DLD1 (cell line): ENCODE measurements around the gene PCYT1B.
"Not testable (repeated sequence)": the region's sequence is repeated elsewhere in the genome, so short reads cannot be mapped to it uniquely, and the experiment has no call there.

Source experiments
- in situ Hi-C: cut with HindIII; loops from 2 replicates; pipeline ENCODE4 v1.10.0; 2017; ENCODE audit warnings: low sequenced_read_pairs

The PCYT1B gene

DNA sequence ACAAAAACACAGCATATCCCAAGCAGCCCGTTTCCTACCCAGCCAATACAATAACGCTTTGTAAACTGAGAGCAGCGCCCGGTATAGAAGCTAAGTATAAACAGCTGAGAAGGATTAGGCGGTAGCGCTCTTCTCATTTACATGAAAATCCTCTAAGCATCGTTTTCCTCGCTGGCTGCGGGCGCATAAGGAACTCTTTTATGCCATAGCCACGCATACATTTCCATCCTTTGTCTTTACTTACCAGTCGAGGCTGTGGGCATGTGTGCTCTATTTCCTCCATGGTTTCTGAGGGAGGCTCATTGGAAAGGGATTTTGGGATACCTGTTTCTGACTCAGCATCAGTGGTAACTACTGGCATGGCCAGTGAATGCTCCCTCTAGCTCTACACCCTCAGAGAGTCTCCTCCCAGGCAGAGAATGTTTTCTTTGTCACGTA lies 383 bp downstream of the PCYT1B start:
- in situ Hi-C loops = no loop called here

DNA sequence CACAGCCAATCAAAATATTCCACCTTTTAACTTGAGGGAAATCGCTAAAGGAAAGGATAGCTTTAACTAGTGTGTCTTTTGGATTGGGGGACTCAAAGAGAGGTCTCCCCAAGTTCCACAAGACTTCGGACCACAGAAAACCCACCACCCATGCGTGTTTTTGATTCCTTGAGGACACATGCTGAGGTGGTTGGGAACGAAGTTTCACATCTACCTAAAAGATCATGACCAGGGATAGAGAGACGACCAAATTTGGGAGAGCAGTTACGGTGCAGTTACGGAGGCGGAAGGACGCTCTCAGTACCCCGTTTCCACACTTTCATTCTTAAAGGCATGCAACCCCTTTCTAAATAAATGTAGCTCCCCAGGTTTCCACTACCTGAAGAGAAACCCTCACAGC lies 1.1 kb downstream of the PCYT1B start:
- in situ Hi-C loops = no loop called here

DNA sequence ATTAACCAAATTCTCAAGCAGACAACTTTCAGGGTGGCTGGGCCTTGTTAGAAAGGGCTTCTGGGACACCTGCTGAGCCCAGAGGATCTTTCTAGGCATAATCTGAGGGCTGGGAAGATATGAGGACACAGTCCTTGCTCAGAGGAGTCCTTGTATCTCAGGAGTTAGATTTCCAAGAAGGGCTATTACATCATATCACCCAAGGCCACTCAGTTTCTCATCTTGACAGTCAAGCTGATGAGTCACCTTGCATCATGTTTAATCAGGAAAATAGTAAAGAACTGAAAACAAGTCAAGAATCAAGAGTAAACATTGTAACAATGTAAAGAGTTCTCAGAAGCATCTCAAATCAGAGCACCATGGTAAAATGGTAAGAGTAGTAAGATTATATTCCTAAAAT lies 4.0 kb downstream of the PCYT1B start:
- in situ Hi-C loops = no loop called here

DNA sequence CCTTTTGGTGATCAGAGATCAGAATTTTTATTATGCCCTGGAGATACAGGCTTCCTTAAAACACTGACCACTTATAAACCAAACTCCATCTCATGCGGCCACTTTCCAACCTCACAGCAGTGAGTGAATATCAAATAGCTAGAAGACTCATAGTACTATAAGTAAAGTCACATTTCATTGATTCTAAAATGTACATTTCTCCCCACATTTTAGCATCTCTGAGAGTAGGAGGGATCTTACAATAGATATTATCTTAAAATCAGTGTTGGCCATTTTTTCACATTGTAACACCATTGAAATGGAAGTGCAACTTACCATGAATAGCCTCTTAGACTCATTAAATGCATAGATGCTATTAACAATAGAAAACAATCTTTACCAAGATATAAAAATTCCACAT lies 17.4 kb downstream of the PCYT1B start:
- in situ Hi-C loops = no loop called here

DNA sequence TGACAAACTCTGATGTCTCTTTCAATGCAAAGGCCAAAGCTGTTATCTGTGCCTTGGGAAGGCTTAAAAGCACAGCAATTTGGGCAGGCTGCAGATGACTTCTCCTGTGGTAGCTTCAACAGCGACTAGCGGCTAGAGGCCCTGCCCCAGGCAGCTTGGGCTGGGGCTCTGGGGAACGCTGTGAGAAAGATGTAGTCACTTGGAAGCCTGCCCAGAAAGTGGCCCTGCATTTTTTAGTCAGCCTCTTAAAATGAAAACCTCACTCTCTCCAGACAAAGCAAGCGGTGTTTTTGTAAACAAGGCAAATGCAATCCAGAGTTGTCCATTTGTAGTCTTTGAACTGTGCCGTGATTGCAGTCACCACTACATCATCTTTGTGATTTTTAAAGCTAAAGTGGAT lies 27.5 kb downstream of the PCYT1B start:
- in situ Hi-C loops = no loop called here

DNA sequence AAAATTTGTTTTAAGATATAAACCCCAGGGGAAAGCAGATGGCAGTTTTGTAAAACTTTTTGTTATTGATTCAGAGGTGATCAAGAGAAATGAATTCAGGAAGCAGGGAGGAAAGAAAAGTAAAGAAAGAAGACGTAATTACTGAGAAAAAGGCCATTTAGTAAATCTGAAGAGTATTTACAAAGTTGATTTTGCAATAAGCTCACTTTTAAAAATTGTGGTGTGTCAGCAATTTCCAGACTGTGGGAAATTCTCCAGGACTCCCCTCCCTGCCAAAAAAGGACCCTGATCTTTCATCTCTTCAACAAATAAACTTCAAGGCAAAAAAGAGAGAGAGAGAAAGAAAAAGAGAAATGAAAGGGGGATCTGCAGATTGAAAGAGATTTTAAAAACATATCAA lies 36.6 kb downstream of the PCYT1B start:
- in situ Hi-C loops = no loop called here

DNA sequence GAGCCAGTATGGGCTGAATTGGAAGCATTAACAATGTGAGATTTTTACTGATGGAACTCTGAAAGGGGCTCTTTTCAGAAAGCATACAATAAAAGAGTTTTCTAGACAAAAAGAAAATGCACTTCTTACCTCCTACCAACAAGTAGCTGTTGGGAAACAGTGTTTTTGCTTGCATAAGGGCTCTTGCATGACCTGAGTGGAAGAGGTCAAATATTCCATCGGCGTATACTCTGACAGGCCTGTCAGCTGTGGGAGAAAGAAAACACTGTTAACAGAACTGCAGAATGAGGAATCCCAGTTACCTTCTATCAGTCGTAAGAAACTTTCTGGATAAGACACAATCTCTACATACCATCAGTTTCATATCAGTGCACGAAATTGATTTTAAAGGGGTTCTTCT lies 39.5 kb downstream of the PCYT1B start:
- in situ Hi-C loops = no loop called here

DNA sequence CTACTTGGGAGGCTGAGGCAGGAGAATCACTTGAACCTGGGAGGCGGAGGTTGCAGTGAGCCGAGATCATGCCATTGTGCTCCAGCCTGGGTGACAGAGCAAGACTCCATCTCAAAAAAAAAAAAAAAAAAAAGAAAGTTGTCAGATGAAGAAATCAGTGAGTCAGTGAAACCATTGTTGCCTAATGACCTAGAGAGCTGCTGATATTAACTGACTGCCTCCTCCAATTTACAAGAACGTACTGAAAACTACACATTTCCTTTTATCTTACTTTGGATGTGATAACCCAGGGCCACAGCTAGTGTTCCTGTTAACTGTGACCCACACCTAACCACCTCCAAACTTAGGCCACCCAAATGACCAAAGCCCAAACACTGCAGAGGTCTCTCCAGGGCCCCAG lies 41.2 kb downstream of the PCYT1B start:
- in situ Hi-C loops = not testable (repeated sequence)

DNA sequence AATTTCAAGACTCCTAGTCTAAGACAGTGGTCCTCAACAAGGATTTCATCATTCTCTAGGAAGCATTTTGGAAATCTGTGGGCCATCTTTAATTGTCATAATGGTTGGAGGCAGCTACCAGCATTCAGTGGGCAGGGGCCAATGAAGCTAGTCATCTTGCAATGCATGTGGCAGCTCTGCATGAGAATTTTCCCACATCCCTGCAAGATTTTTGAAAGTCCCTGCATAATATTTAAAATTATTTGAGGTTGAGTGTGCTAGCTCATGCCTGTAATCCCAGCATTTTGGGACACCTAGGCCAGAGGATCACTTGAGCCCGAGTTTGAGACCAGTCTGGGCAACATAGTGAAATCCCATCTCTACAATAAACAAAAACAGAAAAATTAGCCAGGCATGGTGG lies 44.0 kb downstream of the PCYT1B start:
- in situ Hi-C loops = no loop called here

DNA sequence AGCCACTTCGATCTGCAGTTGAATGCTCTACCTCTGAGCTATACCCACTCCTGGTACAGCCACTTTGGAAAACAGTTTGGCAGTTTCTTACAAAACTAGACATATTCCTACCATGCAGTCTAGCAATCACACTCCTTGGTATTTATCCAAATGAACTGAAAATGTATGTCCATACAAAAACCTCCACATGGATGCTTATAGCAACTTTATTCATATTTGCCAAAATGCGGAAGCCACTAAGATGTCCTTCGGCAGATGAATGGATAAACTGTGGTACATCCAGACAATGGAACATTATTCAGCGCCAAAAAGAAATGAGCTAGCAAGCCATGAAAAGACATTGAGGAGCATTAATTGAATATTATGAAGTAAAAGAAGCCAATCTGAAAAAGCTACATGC lies 45.3 kb downstream of the PCYT1B start:
- in situ Hi-C loops = no loop called here

DNA sequence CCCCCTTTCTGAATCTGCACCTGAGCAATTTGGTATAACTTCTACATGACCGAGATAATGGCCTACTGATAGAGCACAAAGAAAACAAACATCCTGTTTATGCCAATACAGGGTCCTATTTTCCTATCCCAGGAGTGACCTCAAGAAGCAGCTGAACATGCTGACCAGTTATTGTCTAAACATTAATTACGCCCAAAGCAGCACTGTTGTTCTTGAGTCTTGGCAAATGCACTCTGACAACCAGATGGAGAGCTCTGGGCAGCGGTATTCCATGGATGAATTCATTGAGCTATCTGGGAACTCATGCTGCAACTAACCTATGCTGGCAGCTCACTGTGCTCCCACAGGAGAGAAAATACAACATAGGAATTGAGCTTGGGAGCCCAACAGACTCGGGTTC lies 52.6 kb downstream of the PCYT1B start:
- in situ Hi-C loops = no loop called here

DNA sequence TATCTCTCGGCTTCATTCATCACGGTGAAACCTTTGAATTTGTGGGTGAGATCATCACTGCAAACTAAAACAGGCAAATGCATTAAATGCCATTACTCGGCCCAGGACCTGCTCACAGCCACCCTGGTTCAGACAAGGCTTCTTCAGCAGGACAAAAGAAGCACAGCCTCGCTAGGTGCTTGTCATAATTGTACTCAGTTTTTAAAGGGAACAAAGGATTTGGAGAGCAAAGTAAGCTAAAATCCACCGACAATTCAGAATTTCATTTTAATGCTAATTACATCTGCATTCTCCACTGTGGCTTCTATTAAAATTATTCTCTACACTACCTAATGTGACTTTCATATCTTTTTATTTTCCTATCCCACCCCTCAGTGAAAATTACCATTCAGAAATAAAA lies 57.0 kb downstream of the PCYT1B start:
- in situ Hi-C loops = no loop called here

DNA sequence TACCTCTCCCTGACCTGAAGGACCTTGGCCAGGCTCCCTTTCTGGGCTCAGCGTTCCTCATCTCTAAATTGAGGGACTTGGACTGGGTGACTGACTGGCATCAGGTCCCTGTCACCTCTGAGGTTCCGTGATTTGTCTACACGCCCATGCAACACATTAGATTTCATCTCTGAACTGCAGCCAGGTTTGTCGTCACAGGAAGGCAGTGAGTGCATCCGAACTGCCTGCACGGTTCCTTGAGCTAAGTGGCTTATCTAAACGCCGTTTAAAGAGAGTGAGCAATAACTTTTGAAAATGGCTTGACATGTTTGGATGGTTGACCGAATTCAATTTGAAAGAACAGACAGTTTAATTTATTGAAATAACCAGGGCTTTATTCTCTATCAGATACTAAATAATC lies 70.1 kb downstream of the PCYT1B start:
- in situ Hi-C loops = no loop called here

DNA sequence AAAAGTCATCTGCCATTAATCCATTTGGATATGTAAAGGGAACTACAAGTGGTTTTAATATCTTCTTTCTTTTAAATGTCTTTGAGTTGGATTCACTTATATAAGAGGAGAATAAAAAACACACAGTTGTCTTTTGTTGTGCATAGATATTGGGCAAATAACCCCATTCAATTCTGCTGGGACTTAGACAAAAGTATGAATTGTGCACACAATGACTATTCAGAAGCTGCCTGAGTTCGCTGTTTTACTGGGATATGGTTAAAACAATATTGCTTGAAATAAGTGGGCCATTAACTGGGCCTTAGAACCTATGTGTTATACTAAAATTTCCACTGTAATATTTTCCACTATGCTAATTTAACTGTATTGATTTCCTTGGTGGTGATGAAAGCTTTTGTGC lies 71.7 kb downstream of the PCYT1B start:
- in situ Hi-C loops = no loop called here

DNA sequence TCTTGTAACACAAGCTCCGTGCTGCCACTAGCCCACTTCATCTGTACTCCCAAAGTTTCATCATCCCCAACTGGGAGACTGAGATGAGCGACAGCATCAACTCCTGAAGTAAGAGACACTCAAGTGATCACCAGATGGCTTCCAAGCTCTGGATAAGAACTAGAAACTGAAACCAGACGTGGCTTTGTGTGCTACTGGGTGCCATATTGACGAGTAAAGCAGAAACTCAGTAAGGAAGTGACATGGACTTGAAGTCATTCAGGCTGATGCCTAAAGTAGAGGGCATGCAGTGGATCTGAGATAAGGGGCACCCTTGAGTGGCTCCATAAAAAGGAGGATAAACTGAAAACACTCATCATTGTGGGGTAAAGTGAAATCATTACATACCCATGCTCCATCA lies 72.4 kb downstream of the PCYT1B start:
- in situ Hi-C loops = no loop called here

DNA sequence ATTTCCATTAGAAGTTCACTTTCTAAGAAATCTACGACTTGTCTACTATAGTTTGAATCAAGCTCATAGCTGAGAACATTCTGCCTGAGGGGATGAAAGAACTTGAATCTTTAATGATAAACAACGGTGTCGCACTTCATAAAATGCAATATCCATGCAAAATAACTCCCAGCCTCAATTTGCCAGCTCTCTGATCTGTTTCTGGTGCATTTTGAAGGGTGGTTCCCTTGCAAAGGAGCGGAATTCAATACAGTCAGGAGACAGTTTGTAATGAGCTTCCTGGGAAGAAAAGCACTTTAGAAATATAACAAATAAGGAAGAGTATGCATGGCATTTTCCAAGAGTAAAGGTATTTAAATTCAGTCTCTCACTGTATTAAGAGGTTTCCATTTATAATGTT lies 80.0 kb downstream of the PCYT1B start:
- in situ Hi-C loops = no loop called here

DNA sequence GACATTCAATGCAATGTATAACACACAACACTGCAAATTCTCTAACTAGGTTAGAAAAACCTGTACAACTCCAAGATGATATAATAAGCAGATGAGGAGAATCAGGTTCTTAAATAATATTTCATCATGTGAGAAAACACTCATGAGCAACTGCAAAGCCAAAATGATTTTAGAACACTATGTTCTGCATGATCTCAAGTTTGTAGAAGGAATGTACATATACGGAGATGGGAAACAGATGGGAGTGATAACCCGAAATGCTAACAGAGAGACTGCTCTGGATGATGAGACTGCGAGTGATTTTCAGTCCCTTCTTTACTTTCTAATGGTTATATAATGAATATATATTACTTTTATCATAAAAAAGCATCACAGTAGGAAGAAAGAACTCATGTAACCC lies 80.9 kb downstream of the PCYT1B start:
- in situ Hi-C loops = no loop called here

DNA sequence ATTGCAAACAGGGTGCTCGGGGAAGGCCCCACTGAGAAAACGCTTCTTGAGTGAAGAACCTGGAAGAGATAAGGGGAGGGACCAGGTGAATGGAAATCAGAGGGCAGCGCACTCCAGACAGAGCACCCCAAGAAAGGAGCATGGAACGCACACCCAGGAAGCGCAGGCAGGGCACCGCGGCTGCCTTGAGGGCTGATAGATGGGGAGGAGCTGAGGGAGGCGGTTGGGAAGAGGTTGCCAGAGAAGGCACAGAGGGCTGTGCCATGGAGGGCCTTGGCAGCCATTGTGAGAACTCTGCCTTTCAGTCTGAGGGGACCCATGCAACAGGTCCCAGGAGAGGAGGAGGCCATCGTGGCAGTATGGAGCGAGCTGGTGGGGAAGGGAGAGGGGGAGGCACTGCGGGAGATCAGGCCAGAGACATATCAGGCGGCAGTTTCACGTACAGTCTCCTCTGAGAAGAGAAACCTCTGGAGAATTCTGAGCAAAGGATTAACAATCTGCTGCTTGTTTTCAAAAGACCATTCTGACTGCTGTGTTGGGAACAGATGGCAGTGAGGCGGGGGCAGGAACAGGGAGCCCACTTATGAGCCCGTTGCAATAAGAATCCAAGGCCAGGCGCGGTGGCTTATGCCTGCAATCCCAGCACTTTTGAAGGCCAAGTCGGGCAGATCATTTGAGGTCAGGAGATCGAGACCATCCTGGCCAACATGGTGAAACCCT lies 83.7 kb downstream of the PCYT1B start:
- in situ Hi-C loops = no loop called here

DNA sequence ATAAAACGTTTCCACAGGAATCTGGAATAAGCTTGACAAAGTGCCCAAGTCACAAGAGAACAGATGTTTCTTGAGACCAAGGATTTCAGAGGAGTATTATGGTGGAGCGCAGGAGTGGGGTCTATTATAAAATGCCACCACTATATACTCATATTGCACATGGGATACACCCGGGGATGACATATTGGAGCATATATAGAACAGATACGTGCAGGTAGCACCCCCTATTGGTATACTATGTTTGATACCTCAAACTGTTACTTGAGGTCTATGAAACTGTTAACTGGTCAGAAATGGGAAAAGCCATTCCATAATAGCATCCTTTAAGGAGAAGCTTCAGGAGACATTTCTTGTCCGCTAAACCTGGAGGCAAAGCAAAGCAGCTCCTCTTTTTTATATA lies 86.0 kb downstream of the PCYT1B start:
- in situ Hi-C loops = no loop called here

DNA sequence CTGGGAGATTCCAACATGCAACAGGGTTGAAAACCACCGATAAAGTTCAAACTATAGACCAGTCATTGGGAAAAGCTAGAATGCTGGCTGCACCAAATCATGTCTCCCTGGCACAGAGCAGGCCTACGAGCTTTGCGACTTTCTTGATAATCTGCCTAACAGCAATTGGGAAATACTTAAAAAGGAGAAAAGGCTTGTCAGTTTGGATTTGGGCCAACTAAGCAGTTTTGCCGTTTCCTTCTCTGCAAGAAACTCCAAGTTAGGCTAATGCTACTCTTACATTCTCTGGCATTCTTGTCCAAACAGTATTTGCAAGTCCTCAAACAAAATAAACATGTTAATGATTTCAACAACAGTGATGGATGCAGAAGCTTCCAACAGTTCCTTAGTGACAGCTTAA lies 94.1 kb downstream of the PCYT1B start:
- in situ Hi-C loops = no loop called here

DNA sequence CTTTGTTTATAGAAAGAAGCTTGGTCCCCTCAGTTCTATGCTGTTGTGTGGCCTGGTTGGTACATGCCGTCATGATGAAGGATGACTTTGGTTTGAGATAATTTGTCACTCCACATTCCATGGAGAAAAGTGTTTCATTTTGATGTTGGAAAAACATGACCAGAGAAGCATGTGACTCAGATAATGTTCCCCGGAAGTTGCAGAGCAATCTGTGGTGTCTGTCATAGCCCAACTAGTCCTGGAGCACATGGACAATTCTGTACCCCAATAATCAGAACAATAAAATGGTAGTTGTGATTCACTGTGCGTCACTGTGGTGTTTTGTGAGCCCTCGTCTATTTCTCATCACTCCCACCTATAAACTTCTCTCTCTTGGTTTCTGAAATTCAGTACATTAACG lies 97.0 kb downstream of the PCYT1B start:
- in situ Hi-C loops = no loop called here

DNA sequence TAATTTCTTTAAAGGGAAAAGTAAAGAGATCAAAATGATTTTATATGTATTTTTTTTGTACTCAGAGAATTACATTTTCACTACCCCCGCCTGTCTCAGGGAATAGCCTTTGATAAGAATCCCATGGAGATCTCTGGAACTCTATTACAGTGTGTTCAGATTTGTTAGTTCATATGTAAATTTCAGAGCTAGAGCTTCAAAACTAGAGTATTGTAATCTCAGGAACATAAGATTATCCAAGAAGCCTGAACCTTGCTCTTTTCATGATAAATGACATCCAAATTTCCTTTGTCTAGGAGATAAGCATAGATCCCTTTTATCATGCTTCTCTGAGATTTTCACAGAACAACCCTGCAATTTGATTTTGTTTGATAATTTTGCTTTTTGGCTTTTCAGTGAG lies 99.2 kb downstream of the PCYT1B start:
- in situ Hi-C loops = no loop called here

DNA sequence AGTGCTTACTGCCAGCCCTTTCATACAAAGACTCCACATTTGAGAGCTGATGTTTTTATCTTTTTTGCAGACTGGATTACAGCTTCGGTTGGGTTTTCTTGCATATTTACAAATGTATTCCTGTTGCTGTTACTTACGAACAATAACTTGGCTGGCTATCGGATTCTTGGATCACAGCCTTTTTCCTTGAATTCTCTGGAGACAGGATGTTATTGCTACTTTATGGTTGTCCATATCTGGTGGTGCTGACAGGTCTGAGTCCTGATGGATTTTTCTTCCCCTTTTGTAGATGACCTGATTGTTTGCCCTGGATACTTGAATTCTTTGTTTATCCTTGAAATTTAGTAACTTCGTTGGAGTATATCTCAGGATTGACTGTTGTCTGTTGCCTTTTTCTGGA lies 104.4 kb downstream of the PCYT1B start:
- in situ Hi-C loops = no loop called here
